Breast epithelium (tissue), 4 donors: ENCODE data around the gene CAND1. TPM values are rescaled to one million over a fixed set of nuclear protein-coding genes. Genes with fewer than 3 reads are reported as not detected.

Experiments
- DNase-seq, 2 donors: peaks; one replicate each; pipeline ENCODE4 v3.0.0-alpha.2; 2019; ENCODE audit warnings: low spot score in 2 of 2
- H3K27ac ChIP-seq, 2 donors: fragments of 200-600 bp; sonication (generic) in 1 of 2; one replicate each; pipeline ENCODE4 v1.5.1; 2016 to 2019; ENCODE audit warnings: mild to moderate bottlenecking in 1 of 2
- H3K27me3 ChIP-seq, 2 donors: fragments of 200-600 bp; sonication (generic) in 1 of 2; one replicate each; pipeline versions ENCODE4 v1.5.1 to v1.6.0; 2017 to 2019; ENCODE audit warnings: control low read depth in 1 of 2, mild to moderate bottlenecking in 1 of 2
- H3K36me3 ChIP-seq: fragments of 200-600 bp; one replicate; pipeline ENCODE4 v1.5.1; 2019
- H3K4me1 ChIP-seq, 2 donors: fragments of 200-600 bp; sonication (generic); one replicate each; pipeline ENCODE4 v1.5.1; 2016 to 2019; ENCODE audit warnings: control low read depth in 1 of 2
- H3K4me3 ChIP-seq, 3 donors: fragments of 200-600 bp; sonication (generic); 1 replicate in 2 of 3; 2 replicates in 1 of 3; pipeline ENCODE4 v1.5.1; 2016 to 2019; ENCODE audit warnings: mild to moderate bottlenecking in 3 of 3, moderate library complexity in 2 of 3
- H3K9me3 ChIP-seq, 2 donors: fragments of 200-600 bp; sonication (generic) in 1 of 2; one replicate each; pipeline ENCODE4 v1.5.1; 2016 to 2019; ENCODE audit warnings: control low read depth in 1 of 2
- CTCF ChIP-seq, 3 donors: fragments of 450-650 bp; IDR thresholded peaks; one replicate each; pipeline ENCODE4 v1.5.1; 2016 to 2017; ENCODE audit warnings: antibody characterized with exemption in 3 of 3, mild to moderate bottlenecking in 3 of 3, moderate library complexity in 3 of 3
- POLR2A ChIP-seq: fragments of 450-650 bp; IDR thresholded peaks from one replicate; pipeline ENCODE4 v1.6.1; 2016; ENCODE audit warnings: antibody characterized with exemption, mild to moderate bottlenecking, moderate library complexity
- POLR2AphosphoS5 ChIP-seq, 3 donors: sonication (generic); formaldehyde crosslinking; IDR thresholded peaks; one replicate each; pipeline ENCODE4 v1.6.1; 2017; ENCODE audit warnings: antibody characterized with exemption in 3 of 3
- intact Hi-C: fragments of 100-400 bp; cut with DNase I; formaldehyde crosslinking; loops from one replicate; pipeline ENCODE4 v1.15.1; 2023; ENCODE audit warnings: low total_unique reads
- total RNA-seq, 3 donors: library from RNA; depleted of rRNA; stranded (reverse); fragments of >200 nt; gene quantifications; one replicate each; pipeline ENCODE4 v1.1.0, GENCODE V29; 2016

Gene CAND1
- total RNA-seq, 3 donors from 2014 or later: 69.6 to 112 (median 81.3) TPM

- Histone ChIP-seq H3K27me3 (no peaks in the 10 kb centered on the region), H3K4me3 (no peak overlapping the region), H3K4me1 (no peaks in the 10 kb centered on the region), H3K27ac (no peak overlapping the region), H3K9me3 (no peaks in the 10 kb centered on the region), H3K36me3 (peaks cover 25% of the 10 kb centered on the region)
- TF ChIP-seq POLR2A (no peak), CTCF (IDR thresholded peaks at IDR 0.05) (no peak), POLR2AphosphoS5 (IDR thresholded peaks at IDR 0.05) (no peak)
- intact Hi-C loops: no loop called here
- DNase-seq: no peak
These were observed 37.6 kb downstream of the CAND1 start for GRCh38 chr12:67306712-67307111.

- Histone ChIP-seq H3K27me3 (no peaks in the 10 kb centered on the region), H3K4me1 (no peaks in the 10 kb centered on the region), H3K36me3 (no peaks in the 10 kb centered on the region), H3K9me3 (no peaks in the 10 kb centered on the region), H3K27ac (no peak overlapping the region), H3K4me3 (no peak overlapping the region)
- no peak for TF ChIP-seq CTCF (IDR thresholded peaks at IDR 0.05)
- no peak for TF ChIP-seq POLR2AphosphoS5 (IDR thresholded peaks at IDR 0.05)
- no peak for TF ChIP-seq POLR2A
- no peak for DNase-seq
- intact Hi-C loops: loop anchor here (10.0 kb wide), 1 partner anchor 361 kb away; no protein-coding TSS in a partner anchor
These were observed 46.5 kb downstream of the CAND1 start for GRCh38 chr12:67315661-67316060.

- H3K27ac ChIP-seq: no peak overlapping the region
- TF ChIP-seq POLR2A: no peak
- no peak for TF ChIP-seq CTCF (IDR thresholded peaks at IDR 0.05)
- TF ChIP-seq POLR2AphosphoS5 (IDR thresholded peaks at IDR 0.05): no peak
- H3K27me3 ChIP-seq: no peaks in the 10 kb centered on the region
- H3K4me3 ChIP-seq: no peak overlapping the region
- no peak for DNase-seq
- no peaks in the 10 kb centered on the region for H3K36me3 ChIP-seq
- H3K4me1 ChIP-seq: no peaks in the 10 kb centered on the region
- intact Hi-C loops: loop anchor here (10.0 kb wide), 1 partner anchor 364 kb away; no protein-coding TSS in a partner anchor
- H3K9me3 ChIP-seq: peaks cover 0 to 5% of the 10 kb centered on the region in 2 donors
These were observed 49.6 kb downstream of the CAND1 start for GRCh38 chr12:67318786-67319185.

- intact Hi-C loops: loop anchor here (5.0 to 10.0 kb wide), 2 partner anchors 365 to 848 kb away; no protein-coding TSS in a partner anchor
- Histone ChIP-seq H3K4me1 (no peaks in the 10 kb centered on the region), H3K27me3 (no peaks in the 10 kb centered on the region)
These were observed 50.8 kb downstream of the CAND1 start for GRCh38 chr12:67319936-67320335.

More at GRCh38 chr12:67319936-67320335, 50.8 kb downstream of the CAND1 start:
- Histone ChIP-seq H3K4me3 (no peak overlapping the region), H3K36me3 (no peaks in the 10 kb centered on the region), H3K9me3 (peaks cover 0 to 5% of the 10 kb centered on the region in 2 donors), H3K27ac (no peak overlapping the region)
- no peak for DNase-seq
- TF ChIP-seq POLR2AphosphoS5 (IDR thresholded peaks at IDR 0.05) (no peak), CTCF (IDR thresholded peaks at IDR 0.05) (no peak), POLR2A (no peak)
